Kidney glomerular epithelial cell (primary cell): ENCODE measurements around the gene MAGEB6.
"Not testable (repeated sequence)": the region's sequence is repeated elsewhere in the genome, so short reads cannot be mapped to it uniquely, and the experiment has no call there.

Experiments used
- DNase-seq: peaks from one replicate; lab custom pipeline; 2025; lab: John Stamatoyannopoulos, UW

The MAGEB6 gene, protein sequence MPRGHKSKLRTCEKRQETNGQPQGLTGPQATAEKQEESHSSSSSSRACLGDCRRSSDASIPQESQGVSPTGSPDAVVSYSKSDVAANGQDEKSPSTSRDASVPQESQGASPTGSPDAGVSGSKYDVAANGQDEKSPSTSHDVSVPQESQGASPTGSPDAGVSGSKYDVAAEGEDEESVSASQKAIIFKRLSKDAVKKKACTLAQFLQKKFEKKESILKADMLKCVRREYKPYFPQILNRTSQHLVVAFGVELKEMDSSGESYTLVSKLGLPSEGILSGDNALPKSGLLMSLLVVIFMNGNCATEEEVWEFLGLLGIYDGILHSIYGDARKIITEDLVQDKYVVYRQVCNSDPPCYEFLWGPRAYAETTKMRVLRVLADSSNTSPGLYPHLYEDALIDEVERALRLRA

GRCh38 chrX:26192204-26192603 is at the start of gene MAGEB6:
Gene MAGEB6, plus strand, starts transcription at chrX:26192440. Its CDS starts 1,407 bp downstream, at chrX:26193847.
- DNase-seq = no peak

- no peak for DNase-seq
Observed at GRCh38 chrX:26146024-26146423, 46.2 kb upstream of the MAGEB6 start.

GRCh38 chrX:26160301-26160700 is 31.9 kb upstream of the MAGEB6 start, which contains the start of gene MAGEB6B:
Gene MAGEB6B, plus strand, starts transcription at chrX:26160601. Its CDS starts 0 bp downstream, at chrX:26160601.
- no peak for DNase-seq

GRCh38 chrX:26203561-26203960 is 11.3 kb downstream of the MAGEB6 start:
- no peak for DNase-seq

- DNase-seq = not testable (repeated sequence)
Observed at GRCh38 chrX:26204717-26205116, 12.5 kb downstream of the MAGEB6 start.

DNA sequence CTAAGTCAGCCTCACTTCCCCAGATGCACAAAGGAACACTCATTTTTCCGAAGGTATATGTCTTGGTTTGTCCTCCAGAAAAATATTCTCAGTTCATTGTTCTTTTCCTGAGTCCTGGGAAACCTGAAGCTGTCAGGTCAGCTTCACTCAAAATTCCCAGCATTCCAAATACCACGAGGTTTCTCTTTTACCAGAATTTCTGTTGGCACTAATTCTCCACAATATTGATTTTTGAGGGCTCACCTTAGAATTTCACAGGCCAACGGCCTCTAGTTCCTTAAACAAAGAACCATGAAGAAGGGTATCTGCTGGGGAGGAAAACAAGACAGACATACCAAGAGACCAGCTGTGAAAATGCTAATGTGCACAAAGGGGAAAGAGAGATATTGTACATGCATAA is 15.8 kb downstream of the MAGEB6 start:
- no peak for DNase-seq

- no peak for DNase-seq
Observed at GRCh38 chrX:26215869-26216268, 23.6 kb downstream of the MAGEB6 start, which contains the start of gene MAGEB5. Gene MAGEB5, plus strand, starts transcription at chrX:26216169. Its CDS starts 1,133 bp downstream, at chrX:26217302.

DNA sequence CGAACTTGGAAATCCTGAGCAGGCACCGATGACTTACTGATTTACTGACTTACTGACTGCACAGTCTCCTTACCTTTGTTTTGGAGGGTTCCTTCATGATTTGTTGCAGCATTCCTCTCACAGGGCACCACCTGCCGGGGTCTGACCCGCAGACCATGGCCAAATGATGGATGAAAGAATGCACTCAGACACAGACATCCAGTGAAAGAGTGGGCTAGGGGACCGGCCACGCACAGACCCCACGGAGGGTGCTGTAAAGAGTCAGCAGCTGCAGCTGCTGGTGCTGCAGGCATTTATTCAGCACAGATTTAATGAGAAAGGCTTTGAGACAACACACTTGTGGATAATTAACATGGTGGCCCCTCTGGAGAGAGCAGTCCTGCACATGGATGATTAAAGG is 27.1 kb downstream of the MAGEB6 start:
- DNase-seq = no peak

DNA sequence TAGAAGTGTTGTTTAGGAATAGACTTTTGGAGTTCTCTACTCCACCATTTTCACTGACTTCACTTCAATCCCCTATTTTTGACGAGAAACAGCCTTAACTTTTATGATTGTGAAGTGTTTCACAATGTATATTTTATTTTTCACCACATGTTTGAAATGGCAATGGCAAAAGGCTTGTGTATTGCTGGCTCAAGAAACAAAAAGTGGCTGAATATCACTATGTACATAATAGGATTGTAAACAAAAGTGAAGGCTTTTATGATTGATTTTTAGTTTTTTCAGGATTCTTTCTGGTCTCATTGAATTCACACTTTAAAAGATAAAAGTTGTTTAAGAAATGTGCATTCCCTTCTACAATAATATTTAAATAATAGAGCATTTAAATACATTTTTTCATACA is 41.9 kb downstream of the MAGEB6 start:
- DNase-seq = no peak
